HG03135 (cell line): ENCODE data around the gene IFITM1.
"Not testable (repeated sequence)": the region's sequence is repeated elsewhere in the genome, so short reads cannot be mapped to it uniquely, and the experiment has no call there.

ENCODE experiments used
- ATAC-seq: cut with Tn5 transposase; IDR thresholded peaks from one replicate; pipeline ENCODE4 v1.9.1; 2021; ENCODE audit warnings: mild to moderate bottlenecking, moderate library complexity; ENCODE audit not compliant: unreplicated experiment

IFITM1 gene

DNA sequence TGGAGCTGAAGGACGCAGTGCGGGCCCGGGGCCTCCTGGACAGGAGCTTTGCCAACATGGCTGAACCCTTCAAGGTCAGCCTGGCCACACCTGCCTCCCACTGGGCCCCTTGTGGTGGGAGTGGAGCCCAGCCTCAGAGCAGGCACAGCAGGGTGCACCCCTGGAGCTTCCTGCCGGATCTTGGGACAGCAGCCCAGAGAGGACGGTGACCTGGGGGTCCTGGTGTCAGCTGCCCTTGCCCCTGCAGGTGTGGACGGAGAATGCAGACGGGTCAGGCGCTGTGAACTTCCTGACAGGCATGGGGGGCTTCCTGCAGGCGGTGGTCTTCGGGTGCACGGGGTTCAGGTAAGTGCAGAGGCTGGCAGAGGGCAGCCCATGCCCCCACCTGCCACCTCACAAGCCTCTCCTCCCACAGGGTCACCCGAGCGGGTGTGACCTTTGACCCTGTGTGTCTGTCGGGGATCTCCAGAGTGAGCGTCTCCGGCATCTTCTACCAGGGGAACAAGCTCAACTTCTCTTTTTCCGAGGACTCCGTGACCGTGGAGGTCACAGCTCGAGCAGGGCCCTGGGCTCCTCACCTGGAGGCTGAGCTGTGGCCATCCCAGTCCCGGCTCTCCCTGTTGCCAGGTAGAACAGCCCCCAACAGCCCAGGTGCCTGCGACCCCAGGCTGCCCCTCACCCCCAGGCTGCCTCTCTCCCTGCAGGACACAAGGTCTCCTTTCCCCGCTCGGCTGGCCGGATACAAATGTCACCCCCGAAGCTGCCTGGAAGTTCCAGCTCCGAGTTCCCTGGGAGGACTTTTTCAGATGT, 19.8 kb upstream of the IFITM1 start:
- ATAC-seq: no peak

DNA sequence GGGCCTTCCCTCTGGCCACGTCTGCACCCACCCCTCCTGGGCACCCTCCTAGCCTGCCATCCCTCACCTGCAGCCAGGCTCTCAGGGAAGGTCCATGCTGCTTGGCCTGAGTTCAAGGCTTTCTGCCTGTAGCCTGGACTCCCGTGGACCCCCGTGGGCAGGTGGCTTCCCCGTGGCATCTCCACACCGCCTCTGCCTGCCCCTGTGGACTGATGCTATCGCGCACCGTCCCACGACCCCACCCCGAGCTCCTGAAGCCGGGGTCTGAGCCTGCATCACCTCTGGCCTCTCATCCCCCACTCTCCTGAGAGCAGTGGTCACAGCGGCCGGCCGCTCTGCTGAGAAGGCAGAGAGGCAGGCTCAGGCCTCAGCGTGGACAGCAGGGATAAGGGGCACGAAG, 19.1 kb upstream of the IFITM1 start:
- no peak for ATAC-seq

DNA sequence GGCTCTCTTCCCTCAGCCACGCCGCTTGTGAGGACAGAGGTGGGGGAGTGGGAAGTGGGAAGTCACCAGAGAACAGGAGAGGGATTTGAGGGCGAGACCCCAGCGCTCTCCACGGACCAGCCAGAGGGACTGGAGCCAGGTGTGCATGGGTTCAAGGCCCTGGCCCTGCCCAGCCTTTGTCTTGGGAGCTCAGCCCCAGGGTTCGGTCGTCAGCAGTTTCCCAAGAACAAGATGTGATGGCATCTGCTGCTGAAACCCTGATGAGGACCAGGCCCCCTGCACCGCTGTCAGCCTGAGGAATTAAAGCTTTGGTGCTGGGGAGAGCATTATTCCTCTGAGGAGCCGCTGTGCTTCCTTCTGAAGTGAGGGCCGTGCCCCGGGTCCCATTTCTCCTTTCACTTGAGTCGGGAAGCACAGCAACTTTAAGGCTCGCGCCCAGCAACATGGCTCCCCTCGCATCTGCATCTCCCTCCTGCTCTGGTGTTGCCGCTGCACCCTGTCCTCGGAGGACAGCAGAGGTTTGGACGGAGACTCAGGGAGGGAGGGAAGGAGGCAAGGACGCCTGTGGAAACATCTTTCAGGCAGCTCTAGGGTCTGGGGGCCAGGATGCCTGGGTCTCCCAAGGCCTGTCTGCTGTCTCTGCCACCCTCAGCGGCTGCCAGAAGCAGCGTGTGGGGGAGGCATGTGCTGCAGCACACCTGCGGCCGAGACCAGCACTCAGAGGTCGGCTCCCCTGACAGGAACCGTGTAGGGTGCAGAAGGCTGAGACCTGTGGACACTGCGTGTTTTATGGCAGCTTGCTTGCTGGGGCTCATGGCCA, 18.3 kb upstream of the IFITM1 start:
- no peak for ATAC-seq

DNA sequence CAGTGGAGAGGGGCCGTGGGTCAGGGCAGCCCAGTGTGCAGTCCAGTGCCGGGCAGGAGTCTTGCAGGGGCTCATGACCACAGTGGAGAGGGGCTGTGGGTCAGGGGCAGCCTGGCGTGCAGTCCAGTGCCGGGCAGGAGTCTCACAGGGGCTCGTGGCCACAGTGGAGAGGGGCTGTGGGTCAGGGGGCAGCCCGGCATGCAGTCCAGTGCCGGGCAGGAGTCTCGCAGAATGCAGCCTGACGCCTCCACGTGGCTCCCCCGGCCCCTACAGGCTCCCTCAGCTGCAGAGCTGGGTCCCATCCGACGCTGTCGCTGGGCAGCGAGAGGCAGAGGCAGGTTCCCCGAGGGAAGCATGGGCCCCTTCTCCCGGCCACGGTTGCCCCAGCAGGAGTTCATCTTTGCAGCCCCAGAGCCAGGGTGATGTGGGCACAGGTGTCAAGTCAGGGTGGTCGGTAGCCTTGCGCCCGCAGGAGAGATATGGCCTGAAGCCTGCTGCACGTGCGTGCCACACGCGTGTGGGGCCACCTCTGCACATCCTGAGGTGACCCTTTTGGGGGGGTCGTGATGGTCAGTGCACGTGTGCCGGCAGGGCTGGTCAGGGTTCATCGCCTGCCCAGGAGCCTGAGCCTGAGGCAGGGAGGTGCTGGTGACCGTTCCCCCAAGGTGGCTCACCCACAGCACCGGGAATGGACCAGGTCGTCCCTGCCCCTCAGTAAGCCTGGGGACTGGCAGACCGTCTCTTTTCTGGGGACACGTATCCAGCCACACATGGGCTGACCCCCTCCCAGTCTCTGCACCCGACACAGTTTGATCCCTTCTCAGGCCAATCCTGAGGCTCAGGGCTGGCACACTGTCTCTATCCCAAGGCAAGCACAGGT, 17.4 kb upstream of the IFITM1 start:
- ATAC-seq: no peak

DNA sequence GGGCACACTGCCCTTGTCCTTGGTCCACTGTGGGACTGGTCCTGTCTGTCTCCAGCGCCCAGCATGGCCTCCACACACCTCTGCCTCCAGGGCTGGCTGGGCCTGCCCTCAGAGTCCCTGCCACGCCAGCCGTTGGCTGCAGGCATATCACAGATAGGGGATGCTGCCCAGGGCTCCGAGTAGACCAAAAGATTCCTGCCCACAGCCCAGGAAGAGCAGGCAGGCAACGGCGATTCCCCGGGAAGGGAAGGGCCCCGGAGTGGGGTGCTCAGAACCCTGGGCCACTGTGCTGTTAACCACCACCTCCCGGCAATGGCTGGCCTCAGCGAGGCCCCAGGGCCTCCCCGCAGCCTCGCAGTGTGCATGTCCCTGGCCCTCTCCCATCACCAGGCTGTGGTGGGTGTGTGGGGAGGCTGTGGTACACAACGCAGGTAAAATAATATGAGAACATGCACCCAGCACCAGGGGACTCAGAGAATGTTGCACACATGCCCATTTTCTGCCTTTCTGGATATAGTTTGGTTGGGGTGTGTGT, 16.7 kb upstream of the IFITM1 start:
- ATAC-seq: no peak

DNA sequence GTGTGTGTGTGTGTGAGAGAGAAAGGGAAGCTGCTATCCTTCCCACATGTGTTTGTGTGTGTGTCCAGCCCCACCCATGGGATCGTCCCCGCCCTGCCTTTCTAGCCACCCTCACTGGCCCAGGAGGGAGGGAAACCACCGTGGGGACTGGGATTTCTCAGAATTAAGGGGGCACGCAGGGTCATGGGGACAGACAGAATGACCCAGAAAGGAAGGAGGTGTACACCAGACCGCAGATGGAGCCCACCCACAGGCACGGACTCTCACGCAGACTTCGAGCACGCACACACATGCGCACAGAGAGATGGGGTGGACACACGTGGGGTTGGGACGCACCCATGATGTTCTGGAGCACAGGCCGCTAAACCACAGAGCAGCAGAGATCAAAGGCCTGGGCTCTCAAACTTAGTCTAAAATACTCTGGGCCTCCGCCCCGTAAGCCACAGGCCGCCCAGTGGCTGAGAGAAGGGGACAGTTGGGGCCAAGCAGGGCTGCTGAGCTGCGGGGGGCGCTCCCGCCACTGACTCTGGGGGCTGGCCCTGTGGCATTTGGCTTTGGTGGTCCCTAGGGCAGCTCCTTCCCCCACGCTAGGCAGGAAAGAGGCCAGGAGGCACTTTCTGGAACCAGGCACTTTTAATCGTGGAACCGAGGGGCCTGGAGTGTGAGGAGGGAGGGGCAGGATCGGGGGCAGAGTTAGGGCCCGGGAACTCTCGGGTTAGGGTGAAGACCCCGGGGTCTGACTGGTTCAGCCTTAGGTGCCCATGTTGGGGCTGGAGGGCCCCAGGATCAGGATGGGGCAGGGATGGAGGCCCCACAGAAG, 16.0 kb upstream of the IFITM1 start:
- ATAC-seq: no peak

DNA sequence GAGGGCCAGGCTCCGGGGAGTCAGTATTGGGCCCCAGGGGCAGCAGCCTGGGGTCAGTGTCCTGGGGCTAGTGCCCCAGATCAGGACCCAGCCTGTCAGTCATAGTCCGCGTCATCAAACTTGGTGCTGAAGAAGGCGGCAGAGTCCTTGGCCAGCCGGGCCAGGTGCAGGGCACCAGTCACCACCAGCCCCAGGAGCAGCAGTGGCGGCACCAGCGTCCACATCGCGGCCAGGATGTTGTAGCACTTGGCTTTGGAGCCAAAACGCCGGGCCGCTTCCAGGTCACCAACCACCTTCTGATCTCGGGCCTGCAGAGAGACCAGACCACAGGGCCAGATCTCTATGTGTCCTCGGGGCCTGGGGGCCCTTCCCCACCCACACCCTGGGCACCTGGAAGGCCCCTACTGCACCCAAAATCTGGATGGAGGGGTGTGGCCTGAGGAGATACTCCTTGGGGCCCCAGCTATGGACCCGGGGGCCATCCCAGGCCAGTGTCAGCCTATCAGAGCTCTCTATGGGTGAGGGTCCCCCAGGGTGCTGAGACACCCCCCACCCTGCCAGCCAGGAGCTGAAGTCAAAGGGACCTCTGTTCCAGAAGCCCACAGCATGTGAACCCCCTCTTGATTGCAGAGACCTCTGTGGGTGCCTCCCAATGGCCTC, 15.3 kb upstream of the IFITM1 start:
- no peak for ATAC-seq

DNA sequence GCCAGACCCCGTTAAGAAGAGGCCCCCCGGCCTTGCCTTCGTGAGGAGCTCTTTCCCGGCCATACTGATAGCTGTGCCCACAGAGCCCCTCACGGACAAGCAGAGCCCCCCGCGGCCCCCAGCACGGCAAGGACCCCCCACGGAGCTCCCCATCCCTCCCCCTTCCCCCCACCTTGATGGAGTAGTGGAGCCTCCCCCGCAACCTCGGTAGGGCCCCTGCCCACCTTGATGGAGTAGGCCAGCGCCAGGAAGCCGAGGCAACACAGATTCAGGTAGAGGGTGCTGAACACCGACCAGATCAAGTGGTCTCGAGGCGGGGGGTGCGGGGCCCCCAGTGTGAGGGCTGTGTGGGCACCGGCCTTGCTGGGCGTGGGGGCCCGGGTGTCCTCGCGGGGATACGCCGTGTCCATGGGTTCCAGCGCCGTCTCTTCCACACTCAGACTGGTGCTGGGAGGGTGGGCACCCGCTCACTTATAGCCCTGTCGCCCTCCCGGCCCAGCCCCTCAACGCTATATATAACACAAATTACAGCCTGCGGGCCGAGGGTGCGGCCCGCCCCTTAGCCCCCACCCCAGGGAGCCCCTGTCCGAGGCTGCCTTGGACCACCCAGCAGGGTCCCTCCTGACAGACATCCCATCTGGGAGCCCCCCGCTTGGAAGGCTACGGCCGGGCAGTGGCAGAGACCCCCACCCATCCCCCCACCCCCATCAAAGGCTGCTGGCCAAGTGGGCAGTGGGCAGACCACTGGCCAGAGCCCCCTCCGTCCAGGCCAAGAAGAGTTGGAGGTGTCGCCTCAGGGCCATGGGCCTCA, 14.6 kb upstream of the IFITM1 start, which contains the start of gene IFITM5:
TSS of gene IFITM5 (minus strand) at position 446 of the 811 bp plus-strand sequence. CDS start at position 410, 36 bp downstream.
- no peak for ATAC-seq

DNA sequence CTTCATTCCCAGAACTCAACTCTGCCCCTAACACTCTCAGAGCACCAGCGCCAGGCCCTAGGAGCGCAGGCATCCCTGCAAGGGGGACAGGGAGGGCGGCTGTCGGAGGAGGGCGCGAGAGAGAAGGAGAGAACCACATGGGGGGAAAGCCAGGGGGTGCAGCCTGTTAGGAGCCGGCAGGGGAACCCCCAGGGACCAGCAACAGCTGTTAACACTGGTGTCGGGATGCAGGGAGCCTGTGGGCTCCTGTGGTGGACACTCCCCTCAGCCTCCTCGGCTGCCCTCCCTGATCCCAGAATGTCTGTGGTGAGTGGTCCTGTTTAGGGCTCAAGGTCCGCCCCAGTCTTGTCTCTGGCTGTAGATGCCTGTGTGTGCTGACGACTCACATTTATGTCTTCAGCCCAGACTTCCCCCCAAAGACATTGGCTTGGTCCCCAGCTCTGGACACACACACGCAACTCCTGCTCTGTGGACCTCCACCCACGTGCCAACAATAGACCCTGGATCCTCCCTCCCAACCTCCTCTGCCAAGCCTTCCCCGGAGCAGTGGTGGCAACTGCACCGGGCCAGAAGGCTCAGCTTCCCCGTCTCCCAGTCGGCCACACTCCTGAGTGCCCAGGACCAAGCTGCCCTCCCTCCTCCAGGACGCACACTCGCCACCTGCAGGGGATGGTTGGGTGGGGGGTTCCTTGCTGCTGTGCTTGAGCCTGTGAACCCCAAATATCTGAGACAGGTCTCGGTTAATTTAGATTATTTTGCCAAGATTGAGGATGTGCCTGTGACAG, 13.7 kb upstream of the IFITM1 start:
- ATAC-seq: no peak

DNA sequence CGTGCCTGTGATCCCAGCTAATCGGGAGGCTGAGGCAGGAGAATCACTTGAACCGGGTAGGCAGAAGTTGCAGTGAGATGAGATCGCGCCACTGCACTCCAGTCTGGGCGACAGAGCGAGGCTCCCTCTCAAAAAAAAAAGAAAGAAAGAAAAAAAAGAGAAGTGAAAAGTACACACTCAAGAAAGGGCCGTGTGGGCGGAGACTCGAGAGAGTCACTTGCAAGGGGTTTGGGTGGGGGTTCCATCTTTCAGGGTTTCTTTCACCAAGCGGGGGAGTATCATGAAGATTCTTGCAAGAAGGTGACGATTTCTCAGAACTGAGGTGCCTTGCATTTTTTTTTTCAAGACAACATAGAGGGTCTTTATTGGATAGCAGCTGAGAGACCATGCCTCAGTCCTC, 10.5 kb upstream of the IFITM1 start:
- no peak for ATAC-seq

DNA sequence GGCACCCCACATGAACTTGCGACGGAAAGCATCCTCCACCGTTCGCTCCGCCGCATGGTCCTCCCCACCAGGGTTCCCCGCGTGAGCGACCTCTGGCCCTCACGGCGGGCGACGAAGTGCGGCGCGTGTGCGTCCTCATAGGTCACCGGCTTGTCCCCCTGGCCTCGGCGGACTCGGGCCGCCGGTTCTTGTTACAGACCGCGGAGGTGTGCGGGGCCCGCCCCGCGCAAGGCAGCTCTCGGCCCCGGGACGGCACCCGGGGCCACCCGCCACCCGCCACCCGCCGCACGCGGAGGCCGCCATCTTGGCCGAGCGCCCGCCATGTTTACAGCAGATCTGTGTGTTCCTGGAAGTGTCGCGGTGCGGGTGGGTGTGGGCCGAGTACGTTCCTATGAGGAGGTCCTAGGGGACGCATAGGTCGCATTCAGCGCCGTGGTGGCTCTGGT, 9.8 kb upstream of the IFITM1 start:
- ATAC-seq: no peak

DNA sequence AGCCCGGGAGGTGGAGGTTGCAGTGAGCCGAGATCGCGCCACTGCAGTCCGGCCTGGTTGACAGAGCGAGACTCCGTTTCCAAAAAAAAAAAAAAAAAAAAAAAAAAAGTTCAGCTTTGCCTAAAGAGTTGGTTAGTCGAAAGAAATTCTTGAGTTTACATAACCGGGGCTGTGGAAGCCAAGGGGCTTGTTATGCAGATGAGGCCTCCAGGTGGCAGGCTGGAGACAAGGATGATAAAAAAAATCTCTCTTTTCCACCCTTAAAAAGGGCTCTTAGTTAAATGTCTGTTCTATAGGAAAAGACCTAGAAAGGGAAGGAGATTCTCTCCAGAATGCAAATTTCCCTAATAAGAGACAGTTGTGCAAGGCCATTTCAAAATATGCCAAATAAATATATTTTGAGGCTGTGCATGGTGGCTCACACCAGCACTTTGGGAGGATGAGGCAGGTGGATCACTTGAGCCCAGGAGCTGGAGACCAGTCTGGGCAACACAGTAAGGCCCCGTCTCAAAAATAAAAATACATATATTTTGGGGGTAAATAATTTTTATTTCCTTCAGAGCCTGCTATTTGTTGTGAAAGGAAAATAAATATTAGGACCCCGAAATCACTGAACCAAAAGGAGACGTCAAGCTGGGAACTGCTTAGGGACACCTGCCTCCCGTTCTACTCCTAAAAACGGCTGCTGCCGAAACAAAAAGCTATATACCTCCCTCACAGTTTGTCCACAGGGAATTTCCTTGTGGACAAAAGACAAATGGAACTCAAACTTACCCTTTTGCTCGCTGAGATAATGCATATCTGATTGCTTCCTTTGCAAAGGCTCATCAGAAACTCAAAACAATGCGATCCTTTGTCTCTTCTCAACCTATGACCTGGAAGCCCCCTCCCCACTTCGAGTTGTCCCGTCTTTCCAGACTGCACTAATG, 8.7 kb upstream of the IFITM1 start:
- ATAC-seq: no peak

DNA sequence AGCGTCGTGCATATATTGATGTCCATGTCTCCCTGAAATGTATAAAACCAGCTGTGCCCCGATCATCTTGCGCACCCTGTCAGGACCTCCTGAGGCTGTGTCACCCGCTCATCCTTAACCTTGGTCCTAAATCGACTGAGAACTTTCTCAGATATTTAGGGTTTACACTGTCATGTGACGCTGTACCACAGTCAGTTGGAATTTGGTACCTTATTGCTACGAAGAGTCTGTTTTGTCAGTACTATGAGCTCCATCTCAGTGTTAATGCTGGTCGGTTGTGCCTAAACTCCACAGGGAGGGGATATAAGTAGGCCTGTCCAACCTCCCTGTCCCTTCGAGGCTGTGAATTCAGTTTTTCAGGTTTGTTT, 8.0 kb upstream of the IFITM1 start:
- no peak for ATAC-seq

DNA sequence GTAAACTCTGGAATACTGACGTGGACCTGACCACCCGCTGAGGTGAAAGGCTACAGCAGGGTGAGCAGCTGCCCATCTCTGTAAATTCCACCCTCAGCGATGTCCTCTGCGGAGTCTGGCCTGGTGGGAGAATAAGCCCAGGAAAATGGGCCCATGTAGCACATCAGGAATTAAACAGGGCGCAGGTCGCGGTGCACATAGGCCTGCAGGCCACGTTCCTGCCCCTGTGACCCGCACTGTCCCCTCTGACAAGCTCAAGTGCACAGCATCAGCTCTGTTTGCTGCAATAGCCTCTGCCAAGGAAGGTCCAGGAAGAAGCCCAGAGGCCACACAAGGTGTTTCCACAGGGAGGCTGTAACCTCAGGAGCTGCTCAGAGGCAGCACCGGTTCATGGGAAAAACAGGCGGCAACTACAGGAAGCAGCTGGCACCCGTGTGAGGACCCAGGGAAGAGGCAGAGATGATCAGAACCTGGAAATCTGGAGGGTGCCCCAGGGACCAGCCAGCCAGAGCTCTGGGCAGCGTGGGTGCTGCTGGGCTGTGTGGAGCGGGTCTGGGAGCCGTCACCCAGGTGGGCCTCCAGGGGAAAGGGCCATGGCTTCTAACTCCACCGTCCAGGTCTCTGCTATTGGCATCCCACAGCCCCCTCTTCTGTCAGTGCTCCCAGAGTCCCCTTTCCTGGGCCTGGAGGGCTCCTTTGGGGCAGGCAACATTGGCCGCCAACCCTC, 7.0 kb upstream of the IFITM1 start:
- ATAC-seq: no peak

DNA sequence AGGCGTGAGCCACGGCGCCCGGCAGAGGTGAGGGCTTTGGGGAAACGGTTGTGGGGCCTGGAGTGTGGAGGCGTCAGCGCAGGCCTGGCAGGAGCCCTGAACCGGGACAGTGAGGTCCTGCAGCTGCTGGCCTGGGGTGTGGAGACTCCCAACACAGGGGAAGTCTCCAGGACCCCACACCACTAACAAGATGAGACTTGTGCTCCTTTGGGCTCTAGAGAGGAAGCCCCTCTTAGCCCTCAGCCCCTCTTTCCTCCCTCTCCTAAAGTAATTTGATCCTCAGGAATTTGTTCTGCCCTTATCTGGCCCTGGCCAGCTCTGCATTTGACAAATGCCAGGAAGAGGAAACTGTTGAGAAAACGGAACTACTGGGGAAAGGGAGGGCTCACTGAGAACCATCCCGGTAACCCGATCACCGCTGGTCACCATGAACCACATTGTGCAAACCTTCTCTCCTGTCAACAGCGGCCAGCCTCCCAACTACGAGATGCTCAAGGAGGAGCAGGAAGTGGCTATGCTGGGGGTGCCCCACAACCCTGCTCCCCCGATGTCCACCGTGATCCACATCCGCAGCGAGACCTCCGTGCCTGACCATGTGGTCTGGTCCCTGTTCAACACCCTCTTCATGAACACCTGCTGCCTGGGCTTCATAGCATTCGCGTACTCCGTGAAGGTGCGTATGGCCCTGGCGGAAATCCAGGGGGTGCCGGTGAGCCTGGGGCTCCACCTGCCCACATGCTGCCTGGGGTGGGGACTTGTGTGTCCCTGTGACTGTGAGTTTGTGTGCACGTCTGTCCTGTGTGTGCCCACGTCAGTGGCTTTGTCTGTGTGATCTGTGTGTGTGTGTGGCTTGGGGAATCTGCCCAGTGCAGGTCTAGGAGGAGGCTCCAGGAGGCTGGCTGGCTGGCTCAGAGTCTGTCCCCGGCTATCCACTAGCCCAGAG, 5.8 kb upstream of the IFITM1 start, which contains the start of gene IFITM2:
TSS of gene IFITM2 (plus strand) at position 51 of the 943 bp plus-strand sequence. CDS start at position 428, 377 bp downstream.
- ATAC-seq: not testable (repeated sequence)
